ELR (cell line): ENCODE measurements around the gene KCNK2.

Source experiments
- DNase-seq: peaks from one replicate; pipeline ENCODE4 v3.0.0-alpha.2; 2015; ENCODE audit warnings: low read depth

KCNK2 gene

GRCh38 chr1:215082532-215083382 lies at the start of gene KCNK2:
Gene KCNK2, plus strand, starts transcription at chr1:215082737. Its CDS starts 649 bp downstream, at chr1:215083386.
- peak; percentile 54 for DNase-seq

- DNase-seq = no peak
These were observed 49.5 kb upstream of the KCNK2 start for GRCh38 chr1:215032911-215033526.

- DNase-seq = no peak
These were observed 42.3 kb upstream of the KCNK2 start for GRCh38 chr1:215040190-215040589.

GRCh38 chr1:215043401-215043800 lies 39.1 kb upstream of the KCNK2 start:
- DNase-seq = no peak

- no peak for DNase-seq
These were observed 38.4 kb upstream of the KCNK2 start for GRCh38 chr1:215044151-215044550.

GRCh38 chr1:215045698-215046308 lies 36.7 kb upstream of the KCNK2 start:
- no peak for DNase-seq

- peak; percentile 52 for DNase-seq
These were observed 30.1 kb upstream of the KCNK2 start for GRCh38 chr1:215052256-215053015.

- no peak for DNase-seq
These were observed 28.3 kb upstream of the KCNK2 start for GRCh38 chr1:215054266-215054665.

- DNase-seq = peak; percentile 48
These were observed 27.1 kb upstream of the KCNK2 start for GRCh38 chr1:215055281-215055935.

- DNase-seq = peak; percentile 79
These were observed 26.0 kb upstream of the KCNK2 start for GRCh38 chr1:215056584-215056983.

GRCh38 chr1:215059947-215060346 lies 22.6 kb upstream of the KCNK2 start:
- DNase-seq = no peak

- DNase-seq = no peak
These were observed 18.2 kb upstream of the KCNK2 start for GRCh38 chr1:215064327-215064726.

GRCh38 chr1:215071078-215071477 lies 11.5 kb upstream of the KCNK2 start:
- DNase-seq = no peak

GRCh38 chr1:215076322-215076721 lies 6.2 kb upstream of the KCNK2 start:
- DNase-seq = peak; percentile 64

GRCh38 chr1:215079456-215079855 lies 3.1 kb upstream of the KCNK2 start:
- no peak for DNase-seq

- peak; percentile 6 for DNase-seq
These were observed 641 bp upstream of the KCNK2 start for GRCh38 chr1:215081661-215082531.

- DNase-seq = peak; percentile 39
These were observed 935 bp downstream of the KCNK2 start for GRCh38 chr1:215083383-215083961.

- no peak for DNase-seq
These were observed 2.1 kb downstream of the KCNK2 start for GRCh38 chr1:215084621-215085020.

GRCh38 chr1:215087603-215088002 lies 5.1 kb downstream of the KCNK2 start:
- DNase-seq = no peak

- no peak for DNase-seq
These were observed 11.8 kb downstream of the KCNK2 start for GRCh38 chr1:215094381-215094780.
